ENCODE data around the gene EVA1B. TPM values are rescaled to one million over a fixed set of nuclear protein-coding genes. Genes with fewer than 3 reads are reported as not detected.

Gene EVA1B
- total and polyA plus RNA-seq, 7 donors = 2.6 to 13.7 (median 6.0) TPM

DNA sequence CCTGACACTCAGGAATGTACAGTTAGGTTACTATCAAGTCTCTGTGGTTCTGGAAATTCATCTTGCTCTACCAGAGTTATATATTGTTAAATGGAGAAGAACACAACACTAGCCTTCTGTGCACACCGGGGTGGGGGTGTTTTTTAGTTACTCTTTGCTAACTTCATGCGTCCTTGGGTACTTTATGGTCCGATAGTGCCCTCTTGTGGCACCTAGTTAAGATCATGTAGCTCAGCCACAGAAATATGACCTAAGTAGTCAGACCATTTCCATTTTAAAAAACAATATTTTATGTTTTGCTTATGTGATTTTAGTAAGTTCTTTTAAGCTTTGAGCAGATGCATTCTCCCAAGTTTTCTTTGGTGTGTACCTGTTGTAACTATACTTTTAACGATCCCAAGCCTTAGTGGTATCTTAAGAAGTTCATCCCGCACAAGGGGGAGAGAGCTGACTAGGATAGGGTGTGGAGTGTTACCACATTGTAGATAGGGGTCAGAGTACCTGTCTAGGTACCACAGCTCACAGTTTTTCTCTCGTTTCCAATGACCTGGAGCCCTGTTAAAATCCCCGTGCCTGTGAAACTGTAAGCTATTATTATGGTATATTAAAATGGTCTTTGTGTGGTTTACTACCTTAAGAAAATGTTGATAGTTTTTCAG, 37.9 kb downstream of the EVA1B start:
- DNase-seq (no peak), ATAC-seq (peak; percentile 81 to 85 (median 84))
- intact Hi-C loops (cut with DNase I) = loop anchor here (2.0 to 5.0 kb wide), 4 partner anchors 58 to 188 kb away; partner anchors contain the start of genes MAP7D1 (in 1 of the 2) and THRAP3 (in 1 of the 2)
- Histone ChIP-seq H3K27ac (peak overlapping the region; percentile 91), H3K4me1 (peaks cover 93% of the 10 kb centered on the region), H3K9me3 (no peaks in the 10 kb centered on the region), H3K27me3 (ENCODE audit: insufficient read depth in 3 of 3, low read length in 2 of 3) (no peaks in the 10 kb centered on the region), H3K36me3 (ENCODE audit: insufficient read depth in 1 of 2, low read depth in 1 of 2) (peaks cover 4 to 82% of the 10 kb centered on the region in 2 donors), H3K4me3 (peak overlapping the region; percentile 30)
- WGBS, 3 donors = 37 to 49% (median 41%) methylated on average over 7 of the region's 7 CpGs
- TF ChIP-seq, protein P1, sequence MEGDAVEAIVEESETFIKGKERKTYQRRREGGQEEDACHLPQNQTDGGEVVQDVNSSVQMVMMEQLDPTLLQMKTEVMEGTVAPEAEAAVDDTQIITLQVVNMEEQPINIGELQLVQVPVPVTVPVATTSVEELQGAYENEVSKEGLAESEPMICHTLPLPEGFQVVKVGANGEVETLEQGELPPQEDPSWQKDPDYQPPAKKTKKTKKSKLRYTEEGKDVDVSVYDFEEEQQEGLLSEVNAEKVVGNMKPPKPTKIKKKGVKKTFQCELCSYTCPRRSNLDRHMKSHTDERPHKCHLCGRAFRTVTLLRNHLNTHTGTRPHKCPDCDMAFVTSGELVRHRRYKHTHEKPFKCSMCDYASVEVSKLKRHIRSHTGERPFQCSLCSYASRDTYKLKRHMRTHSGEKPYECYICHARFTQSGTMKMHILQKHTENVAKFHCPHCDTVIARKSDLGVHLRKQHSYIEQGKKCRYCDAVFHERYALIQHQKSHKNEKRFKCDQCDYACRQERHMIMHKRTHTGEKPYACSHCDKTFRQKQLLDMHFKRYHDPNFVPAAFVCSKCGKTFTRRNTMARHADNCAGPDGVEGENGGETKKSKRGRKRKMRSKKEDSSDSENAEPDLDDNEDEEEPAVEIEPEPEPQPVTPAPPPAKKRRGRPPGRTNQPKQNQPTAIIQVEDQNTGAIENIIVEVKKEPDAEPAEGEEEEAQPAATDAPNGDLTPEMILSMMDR (IDR thresholded peaks at IDR 0.05) = peak; percentile 77

DNA sequence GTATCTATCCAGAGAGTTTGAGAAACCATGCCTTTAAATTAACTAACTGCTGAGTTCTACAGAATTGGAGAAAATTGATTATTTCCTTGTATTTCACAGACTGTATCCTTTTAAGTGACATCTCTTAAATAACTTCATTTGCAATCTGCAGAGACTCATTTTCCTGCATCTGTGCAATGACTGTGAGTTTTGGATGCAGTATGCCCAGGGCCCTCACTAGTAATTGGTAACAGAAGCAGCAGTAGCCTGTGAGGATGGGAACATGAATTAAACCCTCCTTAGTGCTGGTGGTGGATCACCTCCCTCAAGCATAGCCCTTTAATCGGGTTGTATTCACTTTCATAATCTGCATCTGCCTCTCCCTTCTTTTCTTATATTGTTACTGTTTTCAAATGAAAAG, 38.9 kb downstream of the EVA1B start:
- Histone ChIP-seq H3K4me1 (peaks cover 92% of the 10 kb centered on the region), H3K9me3 (no peaks in the 10 kb centered on the region), H3K27me3 (ENCODE audit: insufficient read depth in 3 of 3, low read length in 2 of 3) (no peaks in the 10 kb centered on the region), H3K27ac (peak overlapping the region; percentile 91), H3K36me3 (ENCODE audit: insufficient read depth in 1 of 2, low read depth in 1 of 2) (peaks cover 4 to 72% of the 10 kb centered on the region in 2 donors), H3K4me3 (peak overlapping the region; percentile 9)
- intact Hi-C loops (cut with DNase I) = loop anchor here in 1 of 2 donors (2.0 to 5.0 kb wide), 3 partner anchors 47 to 127 kb away; partner anchors contain the start of genes MAP7D1 and THRAP3
- TF ChIP-seq, protein P1 (IDR thresholded peaks at IDR 0.05) = no peak
- WGBS, 3 donors = 30 to 36% (median 35%) methylated on average over 1 of the region's 1 CpG
- DNase-seq (no peak), ATAC-seq (no peak)

DNA sequence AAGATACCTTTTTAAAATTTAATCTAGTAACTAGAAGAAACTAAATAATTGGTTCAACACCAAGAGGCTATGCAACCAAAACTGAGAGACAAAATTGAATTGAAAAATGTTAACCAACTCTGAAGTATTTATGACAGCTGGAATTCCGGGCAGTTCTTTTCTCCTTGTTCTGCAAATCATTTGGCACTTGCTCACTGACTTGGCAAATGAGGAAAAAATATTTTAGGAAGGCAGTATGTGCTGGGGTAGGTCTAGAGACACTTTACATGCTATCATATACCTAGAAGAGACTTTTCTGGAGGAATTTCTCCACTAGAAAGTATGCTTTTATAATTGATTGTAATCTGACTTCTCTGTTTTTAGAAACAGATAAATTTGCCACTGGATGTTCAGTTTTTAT, 39.4 kb downstream of the EVA1B start:
- Histone ChIP-seq H3K36me3 (ENCODE audit: insufficient read depth in 1 of 2, low read depth in 1 of 2) (peaks cover 4 to 67% of the 10 kb centered on the region in 2 donors), H3K9me3 (no peaks in the 10 kb centered on the region), H3K27me3 (ENCODE audit: insufficient read depth in 3 of 3, low read length in 2 of 3) (no peaks in the 10 kb centered on the region), H3K4me1 (peaks cover 88% of the 10 kb centered on the region), H3K27ac (peak overlapping the region; percentile 91), H3K4me3 (peak overlapping the region; percentile 9)
- ATAC-seq = no peak
- no peak for DNase-seq
- TF ChIP-seq, protein P1 (IDR thresholded peaks at IDR 0.05) = no peak
- 13 to 26% (median 17%) methylated on average over 1 of the region's 1 CpG for WGBS, 3 donors
- intact Hi-C loops (cut with DNase I) = loop anchor here in 1 of 2 donors (2.0 to 5.0 kb wide), 3 partner anchors 47 to 127 kb away; partner anchors contain the start of genes MAP7D1 and THRAP3

DNA sequence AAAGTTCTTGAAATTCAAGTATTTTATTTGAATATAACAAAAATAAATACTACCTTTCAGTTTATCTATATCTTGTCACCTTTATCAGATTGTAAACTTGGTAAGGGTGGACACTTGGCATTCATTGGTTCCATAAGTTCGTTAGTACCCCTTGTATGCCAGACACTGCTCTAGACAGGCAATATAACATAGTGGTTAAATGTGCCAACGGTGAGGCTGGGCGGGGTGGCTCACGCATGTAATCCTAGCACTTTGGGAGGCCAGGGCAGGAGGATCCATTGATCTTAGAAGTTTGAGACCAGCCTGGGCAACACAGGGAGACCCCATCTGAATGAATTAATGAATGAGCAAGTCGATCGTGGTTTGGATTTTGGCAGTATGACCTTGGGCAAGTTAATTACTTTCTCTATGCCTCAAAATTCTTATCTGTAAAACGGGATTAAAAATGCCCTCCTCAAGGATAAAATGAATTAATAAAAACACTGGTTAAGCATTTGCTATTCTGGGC, 43.6 kb downstream of the EVA1B start:
- WGBS, 3 donors = 37 to 54% (median 41%) methylated on average over 7 of the region's 7 CpGs
- ATAC-seq (peak; percentile 44 to 57 (median 47)), DNase-seq (no peak)
- Histone ChIP-seq H3K9me3 (no peaks in the 10 kb centered on the region), H3K27ac (peak overlapping the region; percentile 91), H3K4me3 (no peak overlapping the region), H3K4me1 (peaks cover 62% of the 10 kb centered on the region), H3K36me3 (ENCODE audit: insufficient read depth in 1 of 2, low read depth in 1 of 2) (peaks cover 0 to 30% of the 10 kb centered on the region in 2 donors), H3K27me3 (ENCODE audit: insufficient read depth in 3 of 3, low read length in 2 of 3) (no peaks in the 10 kb centered on the region)
- TF ChIP-seq, protein P1 (IDR thresholded peaks at IDR 0.05) = no peak
- intact Hi-C loops (cut with DNase I) = loop anchor here in 1 of 2 donors (5.0 kb wide), 2 partner anchors 43 to 123 kb away; partner anchors contain the start of gene MAP7D1
